Suprapubic skin (tissue), 4 donors: ENCODE measurements around the gene PEX3. TPM values are rescaled to one million over a fixed set of nuclear protein-coding genes. Genes with fewer than 3 reads are reported as not detected.

Source experiments
- DNase-seq, 2 donors: peaks; one replicate each; pipeline ENCODE4 v3.0.0-alpha.2; 2019; ENCODE audit warnings: low spot score in 2 of 2
- H3K27ac ChIP-seq: fragments of 200-600 bp; sonication (generic); one replicate; pipeline ENCODE4 v1.5.1; 2019
- H3K27me3 ChIP-seq: fragments of 200-600 bp; sonication (generic); one replicate; pipeline ENCODE4 v1.5.1; 2019
- H3K36me3 ChIP-seq: fragments of 200-600 bp; sonication (generic); one replicate; pipeline ENCODE4 v1.5.1; 2019
- H3K4me1 ChIP-seq: fragments of 200-600 bp; sonication (generic); one replicate; pipeline ENCODE4 v1.5.1; 2019
- H3K4me3 ChIP-seq: fragments of 200-600 bp; sonication (generic); one replicate; pipeline ENCODE4 v1.5.1; 2019; ENCODE audit warnings: mild to moderate bottlenecking
- H3K9me3 ChIP-seq: fragments of 200-600 bp; sonication (generic); one replicate; pipeline ENCODE4 v1.5.1; 2019
- CTCF ChIP-seq, 2 donors: fragments of 200-600 bp in 1 of 2; fragments of 450-650 bp in 1 of 2; sonication (generic) in 1 of 2; IDR thresholded peaks; one replicate each; pipeline ENCODE4 v1.5.1; 2016 to 2019; ENCODE audit warnings: antibody characterized with exemption in 2 of 2, mild to moderate bottlenecking in 1 of 2, moderate library complexity in 1 of 2
- EP300 ChIP-seq: sonication (generic); formaldehyde crosslinking; IDR thresholded peaks from one replicate; pipeline ENCODE4 v1.6.1; 2017; ENCODE audit warnings: antibody characterized with exemption
- POLR2A ChIP-seq, 2 donors: fragments of 450-650 bp; IDR thresholded peaks; one replicate each; pipeline ENCODE4 v1.6.1; 2017; ENCODE audit warnings: antibody characterized with exemption in 2 of 2, mild to moderate bottlenecking in 2 of 2, moderate library complexity in 2 of 2
- POLR2AphosphoS5 ChIP-seq, 3 donors: sonication (generic); formaldehyde crosslinking; IDR thresholded peaks; one replicate each; pipeline ENCODE4 v1.6.1; 2017; ENCODE audit warnings: antibody characterized with exemption in 3 of 3
- WGBS: methylation state at CpG from one replicate; pipeline ENCODE4 v1.1.5; 2018; 5-methylcytosine and 5-hydroxymethylcytosine counted together
- total RNA-seq, 4 donors: library from RNA; depleted of rRNA; stranded (reverse); fragments of >200 nt; gene quantifications; one replicate each; pipeline ENCODE4 v1.1.0, GENCODE V29; 2016

PEX3 gene
- total RNA-seq, 4 donors from 2014 or later: 22.3 to 29.0 (median 24.2) TPM

GRCh38 chr6:143501851-143502250 is 51.2 kb downstream of the PEX3 start:
- no peak for DNase-seq
- no peak overlapping the region for H3K27ac ChIP-seq
- no peak for TF ChIP-seq CTCF (IDR thresholded peaks at IDR 0.05)
- TF ChIP-seq POLR2AphosphoS5 (IDR thresholded peaks at IDR 0.05): no peak
- no peak for TF ChIP-seq POLR2A (IDR thresholded peaks at IDR 0.05)
- TF ChIP-seq EP300: no peak
- H3K36me3 ChIP-seq: peaks cover 35% of the 10 kb centered on the region
- no peaks in the 10 kb centered on the region for H3K4me1 ChIP-seq
- H3K4me3 ChIP-seq: no peak overlapping the region
- WGBS: 84% methylated on average over 2 of the region's 2 CpGs
- no peaks in the 10 kb centered on the region for H3K9me3 ChIP-seq
- H3K27me3 ChIP-seq: no peaks in the 10 kb centered on the region

- Histone ChIP-seq H3K4me1 (no peaks in the 10 kb centered on the region), H3K27ac (no peak overlapping the region), H3K27me3 (no peaks in the 10 kb centered on the region), H3K36me3 (peaks cover 26% of the 10 kb centered on the region), H3K9me3 (no peaks in the 10 kb centered on the region), H3K4me3 (no peak overlapping the region)
- 88% methylated on average over 1 of the region's 1 CpG for WGBS
- no peak for DNase-seq
- TF ChIP-seq POLR2AphosphoS5 (IDR thresholded peaks at IDR 0.05) (no peak), EP300 (no peak), POLR2A (IDR thresholded peaks at IDR 0.05) (no peak), CTCF (IDR thresholded peaks at IDR 0.05) (no peak)
Measured at GRCh38 chr6:143504369-143504768, 53.8 kb downstream of the PEX3 start.

- H3K4me1 ChIP-seq: peaks cover 5% of the 10 kb centered on the region
- H3K27ac ChIP-seq: no peak overlapping the region
- H3K4me3 ChIP-seq: no peak overlapping the region
- H3K9me3 ChIP-seq: no peaks in the 10 kb centered on the region
- DNase-seq: no peak
- WGBS: 81% methylated on average over 5 of the region's 5 CpGs
- H3K36me3 ChIP-seq: peaks cover 26% of the 10 kb centered on the region
- no peak for TF ChIP-seq POLR2AphosphoS5 (IDR thresholded peaks at IDR 0.05)
- no peak for TF ChIP-seq POLR2A (IDR thresholded peaks at IDR 0.05)
- TF ChIP-seq CTCF (IDR thresholded peaks at IDR 0.05): no peak
- no peak for TF ChIP-seq EP300
- H3K27me3 ChIP-seq: no peaks in the 10 kb centered on the region
Measured at GRCh38 chr6:143505111-143505510, 54.5 kb downstream of the PEX3 start.

- TF ChIP-seq POLR2AphosphoS5 (IDR thresholded peaks at IDR 0.05) (no peak), POLR2A (IDR thresholded peaks at IDR 0.05) (no peak), EP300 (no peak), CTCF (IDR thresholded peaks at IDR 0.05) (no peak)
- Histone ChIP-seq H3K9me3 (no peaks in the 10 kb centered on the region), H3K36me3 (peaks cover 23% of the 10 kb centered on the region), H3K4me1 (peaks cover 9% of the 10 kb centered on the region), H3K27ac (no peak overlapping the region), H3K4me3 (no peak overlapping the region), H3K27me3 (no peaks in the 10 kb centered on the region)
- no peak for DNase-seq
- WGBS: 93% methylated on average over 2 of the region's 2 CpGs
Measured at GRCh38 chr6:143505537-143505936, 54.9 kb downstream of the PEX3 start.

- DNase-seq: no peak
- Histone ChIP-seq H3K27me3 (no peaks in the 10 kb centered on the region), H3K9me3 (no peaks in the 10 kb centered on the region), H3K4me1 (peaks cover 15% of the 10 kb centered on the region), H3K27ac (no peak overlapping the region), H3K36me3 (peaks cover 21% of the 10 kb centered on the region), H3K4me3 (no peak overlapping the region)
- 95% methylated on average over 6 of the region's 6 CpGs for WGBS
- TF ChIP-seq POLR2AphosphoS5 (IDR thresholded peaks at IDR 0.05) (no peak), POLR2A (IDR thresholded peaks at IDR 0.05) (no peak), EP300 (no peak)
Measured at GRCh38 chr6:143506199-143506598, 55.6 kb downstream of the PEX3 start.

- no peak overlapping the region for H3K4me3 ChIP-seq
- no peaks in the 10 kb centered on the region for H3K27me3 ChIP-seq
- no peak overlapping the region for H3K27ac ChIP-seq
- WGBS: 95% methylated on average over 2 of the region's 2 CpGs
- no peaks in the 10 kb centered on the region for H3K9me3 ChIP-seq
- DNase-seq: no peak
- peaks cover 19% of the 10 kb centered on the region for H3K4me1 ChIP-seq
- no peak for TF ChIP-seq CTCF (IDR thresholded peaks at IDR 0.05)
- no peak for TF ChIP-seq POLR2A (IDR thresholded peaks at IDR 0.05)
- TF ChIP-seq EP300: no peak
- no peak for TF ChIP-seq POLR2AphosphoS5 (IDR thresholded peaks at IDR 0.05)
- H3K36me3 ChIP-seq: peaks cover 21% of the 10 kb centered on the region
Measured at GRCh38 chr6:143506620-143507019, 56.0 kb downstream of the PEX3 start.
